Measurements from ENCODE around the gene IQGAP2. TPM values are rescaled to one million over a fixed set of nuclear protein-coding genes. Genes with fewer than 3 reads are reported as not detected.
A peak's percentile ranks its signal among the peaks of the same experiment; 100 is the strongest.

The IQGAP2 gene
- total and polyA plus RNA-seq, 9 of the 15 experiments (the other 6 are each of a cell fraction or from before 2014, with no cell fraction given) = 8.7 to 23.2 (median 17.4) TPM

GRCh38 chr5:76402251-76402885 lies 717 bp upstream of the IQGAP2 start (continued):
- peak; percentile 91 for TF ChIP-seq FOXJ2 (tag; IDR thresholded peaks at IDR 0.05)
- no peak for TF ChIP-seq ZNF41 (CRISPR knock-in tag; conservative IDR thresholded peaks at IDR 0.05)
- peak; percentile 87 for TF ChIP-seq CBFA2T3 (IDR thresholded peaks at IDR 0.05)
- TF ChIP-seq CXXC5 (CRISPR knock-in tag; IDR thresholded peaks at IDR 0.05) = peak; percentile 91
- no peak for TF ChIP-seq SAP30 (IDR thresholded peaks at IDR 0.05; ENCODE audit: borderline replicate concordance, insufficient read depth, low read depth, low read length, poor library complexity, severe bottlenecking)
- peak; percentile 33; the same call in 1 of the 2 replicates for TF ChIP-seq ETV1 (tag; conservative IDR thresholded peaks at IDR 0.05; ENCODE audit: low read depth)
- TF ChIP-seq CCAR2 (IDR thresholded peaks at IDR 0.05; ENCODE audit: low read depth, low read length) = no peak
- no peak for TF ChIP-seq PHF20 (IDR thresholded peaks at IDR 0.05; ENCODE audit: partially characterized antibody)
- TF ChIP-seq MYNN (IDR thresholded peaks at IDR 0.05) = no peak
- no peak for TF ChIP-seq MYNN (CRISPR knock-in tag; IDR thresholded peaks at IDR 0.05)
- TF ChIP-seq DNMT1 (IDR thresholded peaks at IDR 0.05) = no peak
- TF ChIP-seq LARP7 (IDR thresholded peaks at IDR 0.05) = no peak
- no peak for TF ChIP-seq MEF2D (tag; conservative IDR thresholded peaks at IDR 0.05; ENCODE audit: low read depth)
- TF ChIP-seq SIN3B (IDR thresholded peaks at IDR 0.05; ENCODE audit: low read depth) = no peak
- no peak for TF ChIP-seq GMEB1 (CRISPR knock-in tag; IDR thresholded peaks at IDR 0.05)
- no peak for TF ChIP-seq PKNOX1 (IDR thresholded peaks at IDR 0.05)
- peak in 2 of 3 experiments; percentile 12 to 25; a peak in 1 of 6 replicates for TF ChIP-seq CTCF (IDR thresholded peaks at IDR 0.05 in 2 of 3, conservative IDR thresholded peaks at IDR 0.05 in 1 of 3; ENCODE audit: insufficient read depth in 2 of 3, low read depth in 1 of 3, low read length in 3 of 3)
- TF ChIP-seq TAF15 (IDR thresholded peaks at IDR 0.05; ENCODE audit: low read depth, low read length) = no peak
- no peak; the same call in 1 of the 2 replicates for TF ChIP-seq EP300 (IDR thresholded peaks at IDR 0.05; ENCODE audit: low read length)
- peak; percentile 69 to 82 for TF ChIP-seq KDM1A (IDR thresholded peaks at IDR 0.05)
- no peak for TF ChIP-seq FOS (IDR thresholded peaks at IDR 0.05; ENCODE audit: extremely low read depth, insufficient read length)
- peak; percentile 15; the same call in 1 of the 2 replicates for TF ChIP-seq GABPA (tag; conservative IDR thresholded peaks at IDR 0.05; ENCODE audit: low read depth)
- no peak for TF ChIP-seq MTA2 (IDR thresholded peaks at IDR 0.05; ENCODE audit: low read depth)
- no peak for TF ChIP-seq MAX (CRISPR knock-in tag; IDR thresholded peaks at IDR 0.05)
- TF ChIP-seq CREM (IDR thresholded peaks at IDR 0.05; ENCODE audit: low read depth) = peak; percentile 30
- no peak for TF ChIP-seq HEY1 (CRISPR knock-in tag; IDR thresholded peaks at IDR 0.05; ENCODE audit: borderline replicate concordance)
